Stimulated activated CD8-positive, alpha-beta memory T cell treated with anti-CD3 and anti-CD28 coated beads, Interleukin-4, amount 100 ng/mL, for 24 hours (primary cell): ENCODE measurements around the gene PKN3.

Source experiments
- DNase-seq: peaks from one replicate; pipeline ENCODE4 v3.0.0-alpha.2; 2020; ENCODE audit warnings: low read depth

Gene PKN3

DNA sequence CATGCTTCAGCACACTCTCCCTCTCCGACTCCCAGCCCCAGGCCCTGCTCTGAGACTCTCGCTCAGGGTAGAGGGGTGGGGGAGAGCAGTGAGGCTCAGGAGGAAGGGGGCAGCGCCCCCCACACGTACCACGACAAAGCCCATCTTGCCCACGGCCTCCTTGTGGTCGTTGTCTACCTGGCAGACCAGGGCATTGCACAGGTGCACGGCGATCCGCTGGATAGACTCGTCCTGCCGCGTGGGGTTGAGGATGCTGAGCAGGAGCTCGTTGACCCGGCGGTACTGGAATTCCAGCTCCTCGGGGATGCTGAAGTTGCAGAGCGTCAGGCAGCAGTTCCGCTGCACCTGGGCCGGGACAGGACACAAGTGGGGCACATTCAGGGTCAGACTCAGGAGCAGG is 40.1 kb downstream of the PKN3 start:
- DNase-seq: no peak

DNA sequence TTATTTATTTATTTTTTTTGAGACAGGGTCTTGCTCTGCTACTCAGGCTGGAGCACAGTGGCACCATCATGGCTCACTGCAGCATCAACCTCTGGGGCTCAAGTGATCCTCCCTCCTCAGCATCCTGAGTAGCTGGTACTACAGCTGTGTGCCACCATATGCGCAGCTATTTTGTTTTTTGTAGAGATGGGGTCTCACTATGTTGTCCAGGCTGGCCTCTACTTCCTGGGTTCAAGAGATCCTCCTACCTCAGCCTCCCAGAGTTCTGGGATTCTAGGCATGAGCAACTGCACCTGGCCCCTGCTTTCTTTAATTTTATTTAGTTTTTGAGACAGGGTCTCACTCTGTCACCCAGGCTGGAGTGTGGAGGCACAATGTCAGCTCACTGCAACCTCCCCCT is 41.1 kb downstream of the PKN3 start:
- DNase-seq: no peak

DNA sequence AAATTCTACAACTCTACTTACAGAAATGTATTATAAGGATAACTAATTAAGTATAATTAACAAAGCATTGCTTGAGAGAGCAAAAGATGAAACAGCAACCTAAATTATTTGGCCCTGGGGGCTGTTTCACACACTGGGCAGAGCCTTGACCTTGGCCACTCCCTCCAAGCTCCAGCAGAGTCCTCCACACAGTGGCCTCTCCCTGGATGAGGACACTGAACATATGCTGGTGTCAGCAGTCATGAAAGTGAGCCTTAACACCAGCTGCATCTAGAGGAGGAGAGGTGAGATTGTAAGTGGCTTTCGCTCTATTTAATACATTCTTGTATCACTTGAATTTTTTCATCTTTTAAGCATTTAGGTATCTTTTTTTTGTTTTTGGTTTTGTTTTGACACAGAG is 44.9 kb downstream of the PKN3 start:
- no peak for DNase-seq

DNA sequence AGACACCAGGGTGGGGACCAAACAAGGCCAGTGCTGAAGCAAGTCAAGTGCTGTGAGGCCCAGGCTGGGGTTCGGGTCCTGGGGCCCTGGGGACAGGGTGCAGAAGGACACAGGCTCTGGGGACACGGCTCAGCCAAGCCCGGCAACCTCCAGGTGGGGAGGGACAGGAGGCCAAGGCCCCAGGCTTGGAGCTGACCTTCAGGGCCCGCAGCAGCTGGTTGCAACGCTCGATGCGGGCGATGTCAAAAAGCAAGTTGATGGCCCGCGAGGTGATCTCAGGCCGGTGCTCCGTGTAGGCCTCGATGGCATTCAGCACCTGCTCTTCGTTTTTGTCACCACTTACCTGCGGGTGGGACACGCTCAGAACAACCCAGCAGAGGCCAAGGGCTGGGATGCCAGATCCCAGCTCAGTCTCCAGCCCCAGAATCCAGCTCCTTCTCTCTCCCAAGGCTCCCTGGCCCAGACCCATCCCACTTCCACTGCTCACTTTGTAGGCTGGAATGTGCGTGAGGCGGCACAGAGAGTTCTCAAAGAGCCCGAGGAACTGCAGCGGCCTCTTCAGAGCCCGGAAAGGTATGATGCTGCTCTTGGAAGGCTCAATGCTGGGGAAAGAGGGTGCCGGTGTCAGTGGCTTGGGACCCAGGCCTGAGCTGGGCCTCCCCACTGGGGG is 48.8 kb downstream of the PKN3 start:
- no peak for DNase-seq

DNA sequence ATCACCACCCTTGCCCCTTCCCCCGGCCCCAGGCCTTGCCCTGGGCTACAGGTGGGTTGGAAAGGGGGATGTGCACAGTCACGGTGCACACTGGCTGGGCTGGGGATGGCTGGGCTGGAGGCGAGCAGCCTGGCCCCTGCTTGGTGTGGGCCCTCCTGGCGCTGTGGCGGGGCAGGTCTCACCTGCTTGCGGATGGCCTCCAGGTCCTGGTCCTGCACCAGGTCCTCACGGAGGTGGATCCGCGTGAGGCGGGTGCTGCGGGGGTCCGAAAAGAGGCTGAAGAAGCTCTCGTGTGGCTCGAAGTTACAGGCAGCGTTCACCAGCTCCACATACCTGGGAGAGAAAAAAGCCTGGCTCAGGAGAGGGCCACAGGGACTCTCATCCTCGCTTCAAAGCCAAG is 51.3 kb downstream of the PKN3 start:
- no peak for DNase-seq

DNA sequence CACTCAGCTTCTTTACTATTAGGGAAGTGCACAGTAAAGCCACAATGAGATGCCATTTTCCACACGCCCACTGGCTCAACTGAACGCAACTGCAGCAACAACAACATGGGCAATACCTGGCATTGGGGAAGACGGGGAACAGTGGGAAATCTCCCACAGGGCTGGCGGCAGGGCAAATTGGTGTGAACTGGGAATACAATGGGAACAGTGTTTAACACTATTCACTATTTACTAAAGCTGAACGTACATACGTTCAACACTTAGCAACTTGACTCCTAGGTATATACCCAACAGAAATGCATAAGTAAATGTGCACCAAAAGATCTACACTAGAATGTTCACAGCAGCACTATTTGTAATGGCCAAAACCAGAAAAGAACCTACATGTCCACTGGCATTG is 55.3 kb downstream of the PKN3 start:
- DNase-seq: no peak

DNA sequence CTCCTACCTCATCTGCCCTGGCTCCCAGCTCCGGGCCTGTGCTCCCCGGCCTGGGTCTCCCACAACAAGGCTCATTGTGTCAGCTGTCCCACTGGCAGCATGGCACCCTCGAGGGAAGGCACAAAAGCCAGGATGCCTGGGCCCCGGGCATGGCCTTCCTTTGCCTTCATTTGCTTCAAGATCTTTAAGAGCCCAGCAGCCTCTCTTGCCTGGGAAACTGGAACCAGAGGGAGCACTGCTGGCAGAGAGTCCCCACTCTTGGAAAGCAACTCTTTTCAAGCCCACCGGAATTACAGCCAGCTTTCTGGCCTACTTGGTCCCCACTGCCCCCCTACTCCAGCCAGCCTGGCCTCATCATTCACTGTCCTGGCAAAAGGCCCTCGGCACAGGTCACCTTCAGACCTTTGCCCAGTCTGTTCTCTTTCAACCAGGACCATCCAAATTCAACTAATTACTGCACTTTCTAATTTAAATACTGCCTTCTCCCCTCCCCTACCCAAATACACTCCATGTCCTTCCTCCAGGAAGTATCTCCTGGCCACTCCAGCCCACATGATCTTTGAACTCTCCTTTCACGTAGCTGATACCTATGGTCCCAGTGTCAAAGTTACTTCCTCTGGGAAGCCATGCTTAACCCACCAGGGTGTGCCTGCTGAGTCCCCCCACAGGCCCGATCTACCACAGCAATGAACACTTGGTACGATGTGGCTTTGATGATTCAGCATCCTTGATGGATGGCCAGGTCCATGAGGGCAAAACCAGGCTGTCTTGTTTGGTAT is 60.6 kb downstream of the PKN3 start:
- DNase-seq: no peak

DNA sequence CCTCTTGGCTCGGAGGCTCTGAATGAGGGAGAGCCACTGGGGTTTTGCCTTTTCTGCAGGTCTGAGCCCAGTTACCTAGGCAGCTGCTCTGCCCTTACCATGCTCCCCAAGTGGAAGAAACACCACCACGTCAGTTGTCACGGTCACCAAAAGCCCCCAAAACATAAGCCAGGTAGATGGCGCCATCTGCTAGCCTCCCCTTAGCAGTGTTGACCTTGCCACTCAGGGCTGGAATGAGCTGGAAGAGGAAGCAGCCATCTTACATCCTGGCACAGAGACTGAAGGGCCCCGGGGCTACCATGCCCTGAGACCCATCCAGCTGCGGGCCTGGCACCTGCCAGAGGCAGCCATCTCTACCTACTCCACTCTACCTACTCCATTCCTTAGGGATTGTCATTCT is 62.1 kb downstream of the PKN3 start:
- no peak for DNase-seq

DNA sequence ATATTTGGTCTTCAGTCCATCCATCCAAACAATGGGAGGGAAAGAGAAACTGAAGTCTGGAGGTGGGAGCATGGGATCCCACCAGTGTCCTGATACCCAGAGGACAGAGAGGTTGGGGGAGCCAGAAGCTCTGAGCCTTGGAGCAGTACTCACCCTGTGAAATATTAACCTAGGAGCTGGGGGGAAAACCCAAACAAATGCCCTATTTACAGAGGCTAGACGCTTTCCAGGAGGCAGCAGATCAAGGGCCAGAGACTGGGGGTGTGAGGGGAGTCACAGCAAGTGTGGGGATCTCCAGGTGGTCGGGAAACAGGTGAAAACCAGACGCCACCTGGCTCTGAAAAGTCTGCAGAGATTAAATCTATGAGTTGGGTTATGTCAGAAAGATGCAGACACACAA is 63.2 kb downstream of the PKN3 start:
- no peak for DNase-seq

DNA sequence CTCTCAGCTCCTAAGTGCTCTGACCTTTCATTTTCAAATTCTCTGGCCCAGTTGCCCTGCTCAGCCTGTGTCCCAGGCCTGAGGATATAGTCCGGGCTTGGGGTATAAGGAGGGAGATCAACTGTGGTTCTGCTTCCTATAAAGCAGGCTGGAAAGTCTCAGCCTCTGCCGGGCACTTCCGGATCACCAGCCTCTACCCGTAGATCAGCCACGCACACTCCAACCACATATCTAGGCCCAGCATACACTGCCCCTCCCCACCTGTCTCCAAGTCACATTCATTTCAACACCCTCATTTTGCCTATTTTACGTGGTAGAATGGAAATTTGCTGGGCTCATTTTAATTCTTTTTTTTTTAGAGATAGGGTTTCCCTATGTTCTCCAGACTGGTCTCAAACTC is 66.3 kb downstream of the PKN3 start:
- DNase-seq: no peak
